Hematopoietic multipotent progenitor cell treated with erythropoietin and hydrocortisone succinate and interleukin-3 and kit ligand, for 17 days (in vitro differentiated cells): ENCODE results near the gene HIC1.

Source experiments
- DNase-seq: peaks from one replicate; pipeline ENCODE4 v3.0.0-alpha.2; 2015; ENCODE audit warnings: low spot score

Gene HIC1

DNA sequence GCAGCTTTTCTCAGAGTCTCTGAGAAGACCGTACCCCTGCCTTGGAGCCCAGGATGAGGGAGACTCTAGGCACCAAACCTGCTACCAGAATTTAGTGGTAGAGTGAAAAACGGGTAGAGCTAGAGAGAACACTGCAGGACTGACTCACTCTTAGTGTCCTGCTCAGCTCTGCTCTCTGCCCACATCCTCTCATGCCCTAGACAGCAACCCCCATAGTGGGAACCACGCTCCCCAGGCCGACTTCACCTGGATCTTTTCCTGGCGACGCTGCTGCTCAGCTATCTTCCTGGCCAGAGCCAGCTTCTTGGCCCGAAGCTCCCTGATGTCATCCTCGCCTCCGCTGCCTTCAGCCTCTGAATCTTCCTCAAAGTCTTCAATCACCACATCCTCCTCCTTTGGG, 26.7 kb downstream of the HIC1 start:
- no peak for DNase-seq

DNA sequence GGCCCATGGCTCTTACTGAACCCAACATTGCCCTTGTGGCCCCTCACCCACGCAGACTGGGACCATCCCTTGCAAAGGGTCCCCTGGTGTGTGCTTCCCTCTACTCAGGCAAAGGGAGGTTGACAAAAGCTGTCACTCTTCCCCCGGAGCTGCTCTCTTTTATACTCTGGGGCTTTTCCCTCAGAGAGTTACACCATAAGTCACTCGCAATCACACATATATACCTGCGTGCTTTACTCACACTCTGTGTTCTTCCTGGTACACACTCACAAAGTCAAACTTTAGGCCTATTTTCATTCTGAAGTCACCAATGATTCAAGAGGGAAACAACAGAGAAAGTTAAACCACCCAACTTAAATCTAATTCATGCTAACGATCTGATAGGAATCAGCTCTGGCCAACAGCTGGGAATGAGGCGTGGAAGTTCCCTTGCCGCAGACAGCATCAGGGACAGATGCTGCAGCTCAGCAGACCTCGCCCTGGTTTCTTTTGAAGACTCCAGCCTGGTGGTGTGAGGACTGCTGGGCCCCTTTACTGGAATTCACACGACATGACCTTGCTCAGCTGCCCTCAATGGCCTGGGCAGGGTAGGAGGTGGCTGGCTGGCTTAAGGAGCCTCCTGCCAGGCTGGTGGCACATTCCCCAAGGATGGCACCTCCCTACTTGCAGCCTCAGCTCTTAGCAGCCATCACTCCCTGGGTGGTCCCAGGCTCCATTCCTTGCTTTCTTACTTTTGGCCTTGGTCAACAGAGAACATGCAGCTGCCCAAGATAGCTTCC, 27.3 kb downstream of the HIC1 start:
- no peak for DNase-seq

DNA sequence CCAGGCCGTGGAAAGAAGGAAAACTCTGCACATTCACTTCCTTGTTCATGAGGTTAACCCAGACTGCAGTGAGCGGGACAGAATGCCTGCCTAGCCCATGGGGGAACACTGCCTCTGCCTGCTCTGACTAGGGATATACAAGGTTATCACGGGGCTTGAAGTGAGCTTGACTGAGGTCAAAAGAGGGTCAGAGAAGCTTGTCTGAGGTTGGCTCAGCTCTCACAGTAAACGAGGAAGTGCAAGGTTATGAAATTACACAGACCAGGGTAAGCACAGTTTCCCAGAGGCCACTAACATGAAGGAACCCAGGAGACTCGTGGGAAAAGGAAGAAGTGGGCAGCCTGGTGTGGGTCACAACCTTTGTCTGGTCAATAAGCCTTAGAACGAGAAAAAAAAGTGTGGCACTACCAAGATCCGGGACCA, 28.7 kb downstream of the HIC1 start:
- no peak for DNase-seq

DNA sequence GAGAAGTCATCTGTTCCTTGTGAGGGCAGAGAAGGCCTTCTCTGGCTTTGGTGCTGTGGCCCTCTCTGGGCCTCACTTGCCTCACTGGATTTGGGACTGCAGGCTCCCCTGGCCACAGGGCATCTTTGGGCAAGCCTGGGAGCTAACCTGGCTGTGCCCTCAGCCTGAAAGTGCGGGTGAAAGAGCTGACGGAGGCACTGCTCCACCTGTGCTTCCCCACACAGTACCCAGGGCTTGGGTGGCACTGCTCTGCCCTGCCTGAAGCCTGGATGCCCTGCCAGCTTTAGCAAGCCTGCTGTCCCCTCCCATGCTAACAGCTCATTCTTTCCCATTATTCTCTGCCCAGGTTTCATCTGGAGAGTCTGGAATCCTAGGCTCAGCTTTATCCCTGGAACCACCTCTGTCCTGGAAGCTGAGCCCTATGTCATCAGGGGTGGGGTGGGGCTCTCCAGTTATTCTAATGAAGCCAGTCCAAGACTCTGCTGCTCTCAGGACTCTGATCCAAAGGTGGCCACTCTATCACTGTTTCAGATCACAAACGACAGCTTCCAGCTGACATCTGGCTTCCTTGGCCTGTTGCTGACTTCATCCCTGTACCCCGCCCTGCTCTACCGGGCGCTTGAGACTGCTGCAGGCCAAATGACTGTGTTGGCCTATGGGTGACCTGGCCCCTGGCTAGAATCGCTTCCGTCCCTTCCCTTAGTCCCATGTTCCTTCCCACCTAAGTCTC, 29.3 kb downstream of the HIC1 start:
- no peak for DNase-seq

DNA sequence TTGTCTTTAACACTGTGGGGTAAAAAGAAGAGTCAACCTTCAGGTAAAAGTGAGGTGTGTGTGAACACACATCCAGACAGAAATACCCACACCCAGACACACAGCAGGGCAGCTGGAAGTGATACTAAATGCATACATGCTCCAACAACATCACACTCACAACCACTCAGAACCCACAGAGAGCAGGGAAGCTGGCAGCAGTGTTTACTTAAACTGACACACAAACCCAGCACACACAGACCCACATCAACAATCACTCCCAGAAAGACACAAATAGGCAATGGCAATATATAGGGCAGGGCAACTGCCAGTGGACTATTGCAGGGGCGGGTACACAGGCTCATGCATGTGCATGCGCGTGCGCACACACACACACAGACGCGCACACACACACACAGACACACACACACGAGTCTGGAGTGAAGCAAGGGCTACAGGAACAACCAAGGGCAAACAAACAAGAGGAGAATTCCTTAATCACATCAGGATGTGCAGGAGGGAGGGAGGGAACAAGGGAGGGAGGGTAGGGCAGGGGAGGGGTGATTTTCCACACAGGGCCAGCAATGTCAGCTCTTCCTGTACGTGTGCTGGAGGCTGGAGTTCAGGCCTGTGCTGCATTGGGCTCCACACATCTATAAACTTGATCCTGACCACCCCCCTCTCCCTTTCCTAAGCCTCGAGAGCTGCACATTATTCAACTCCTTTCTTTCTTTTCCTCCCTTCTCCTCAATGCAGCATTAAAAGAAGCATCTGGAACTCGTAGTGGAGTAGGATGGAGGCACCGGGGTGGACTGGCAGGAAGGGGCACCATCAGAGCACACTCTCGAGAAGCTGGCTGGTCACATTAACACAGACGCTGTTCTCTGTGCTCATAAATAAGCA, 30.1 kb downstream of the HIC1 start:
- no peak for DNase-seq

DNA sequence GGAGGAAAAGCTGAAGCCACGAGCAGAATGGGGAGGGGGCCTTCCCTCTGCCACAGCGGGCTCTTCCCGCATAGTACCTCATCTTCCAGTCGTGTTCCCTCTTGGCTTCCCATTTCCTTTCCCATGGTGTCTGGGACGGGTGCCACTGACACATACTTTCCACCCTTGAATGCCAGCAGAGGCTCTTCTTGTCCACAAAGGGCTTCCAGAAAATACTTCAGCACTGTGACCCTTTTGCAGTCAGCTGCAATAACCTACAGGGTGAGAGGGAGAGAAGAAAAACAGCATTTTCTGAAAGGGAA, 30.7 kb downstream of the HIC1 start:
- DNase-seq, result no peak

DNA sequence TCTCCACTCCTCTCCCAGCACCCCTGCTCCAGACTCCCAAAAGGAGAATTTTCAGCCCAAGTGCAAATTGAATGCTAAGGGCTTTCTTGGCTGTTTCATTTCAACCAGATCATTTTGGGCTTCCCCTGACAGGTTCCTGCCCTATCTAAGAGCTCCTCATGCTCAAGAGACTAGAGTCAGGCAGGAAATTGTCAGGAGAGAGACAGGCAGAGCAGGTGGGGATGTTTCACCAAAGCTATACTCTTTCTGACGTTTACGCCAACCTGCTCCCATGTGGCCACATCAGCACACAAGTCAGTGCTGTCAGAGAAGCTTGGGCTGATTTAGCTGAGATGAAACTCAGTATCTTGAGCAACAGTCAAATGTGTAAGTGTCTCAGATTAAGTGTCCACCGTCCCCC, 31.4 kb downstream of the HIC1 start:
- no peak for DNase-seq

DNA sequence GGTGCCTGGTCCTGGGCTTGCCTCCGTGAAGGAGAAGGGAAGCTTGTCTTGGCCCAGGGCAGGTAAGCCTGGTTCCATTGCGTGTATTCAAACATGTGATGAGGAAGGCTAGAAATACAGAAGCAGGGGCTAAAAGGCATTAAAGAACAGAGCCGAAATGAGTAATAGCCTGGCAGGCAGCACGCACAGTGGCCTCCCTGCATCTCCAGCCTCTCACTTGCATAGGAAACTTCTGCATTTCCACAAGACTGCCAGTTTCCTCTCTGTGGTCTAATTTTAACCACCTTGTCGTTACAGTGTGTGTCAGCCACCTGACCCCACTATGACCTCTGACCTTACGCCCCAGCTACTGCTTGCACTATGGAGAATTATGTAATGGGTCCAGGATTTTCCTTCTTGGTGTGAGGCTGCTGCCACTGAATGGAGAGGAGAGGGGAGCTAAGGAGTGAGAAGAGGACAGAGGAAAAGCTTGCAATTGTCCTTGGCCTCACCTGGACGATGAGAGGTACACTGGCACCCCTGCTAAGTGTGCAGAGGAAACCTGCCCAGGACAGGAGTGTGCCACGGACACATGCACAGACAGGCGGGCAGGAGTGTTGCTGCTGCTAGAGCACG, 32.8 kb downstream of the HIC1 start:
- DNase-seq, result no peak

DNA sequence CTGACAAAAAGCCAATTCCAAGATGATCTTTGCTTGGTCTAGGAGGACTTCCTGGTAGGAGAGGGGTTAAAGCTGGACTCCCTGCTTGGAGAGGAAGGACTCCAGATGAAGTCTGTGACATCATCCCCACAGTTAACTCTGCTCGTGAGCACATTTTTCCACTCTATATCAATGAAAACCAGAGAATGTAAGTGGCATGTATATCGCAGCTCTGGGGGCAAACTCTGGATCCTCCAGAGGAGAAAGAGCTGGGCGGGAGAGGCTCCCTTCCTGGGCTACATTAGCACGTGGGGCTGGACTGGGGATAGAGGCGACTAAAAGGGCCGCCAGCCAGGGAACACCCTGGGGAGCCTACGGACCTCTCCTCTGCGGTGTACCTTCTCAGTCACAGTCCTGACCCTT, 34.1 kb downstream of the HIC1 start:
- no peak for DNase-seq

DNA sequence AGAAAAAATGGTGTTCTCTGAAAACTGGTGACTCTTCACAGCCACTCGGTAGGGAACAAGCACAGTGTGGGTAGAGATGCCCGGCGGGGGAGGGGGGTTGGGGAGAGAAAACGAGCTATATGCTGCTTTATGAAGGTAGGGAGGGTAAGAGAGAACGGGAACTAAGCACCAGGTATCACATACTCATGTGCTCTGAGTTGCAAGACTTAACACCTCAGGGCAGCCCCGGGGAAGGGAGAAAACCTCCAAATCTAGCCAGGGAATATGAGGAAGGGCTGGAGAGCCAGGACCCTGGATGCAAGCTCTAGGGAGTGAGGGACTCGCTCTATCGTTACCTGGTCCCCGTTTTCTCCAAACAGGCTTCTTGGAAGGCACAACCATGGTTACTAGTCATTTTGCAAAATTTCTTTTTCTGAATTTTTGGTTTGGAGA, 35.3 kb downstream of the HIC1 start:
- DNase-seq, result no peak

DNA sequence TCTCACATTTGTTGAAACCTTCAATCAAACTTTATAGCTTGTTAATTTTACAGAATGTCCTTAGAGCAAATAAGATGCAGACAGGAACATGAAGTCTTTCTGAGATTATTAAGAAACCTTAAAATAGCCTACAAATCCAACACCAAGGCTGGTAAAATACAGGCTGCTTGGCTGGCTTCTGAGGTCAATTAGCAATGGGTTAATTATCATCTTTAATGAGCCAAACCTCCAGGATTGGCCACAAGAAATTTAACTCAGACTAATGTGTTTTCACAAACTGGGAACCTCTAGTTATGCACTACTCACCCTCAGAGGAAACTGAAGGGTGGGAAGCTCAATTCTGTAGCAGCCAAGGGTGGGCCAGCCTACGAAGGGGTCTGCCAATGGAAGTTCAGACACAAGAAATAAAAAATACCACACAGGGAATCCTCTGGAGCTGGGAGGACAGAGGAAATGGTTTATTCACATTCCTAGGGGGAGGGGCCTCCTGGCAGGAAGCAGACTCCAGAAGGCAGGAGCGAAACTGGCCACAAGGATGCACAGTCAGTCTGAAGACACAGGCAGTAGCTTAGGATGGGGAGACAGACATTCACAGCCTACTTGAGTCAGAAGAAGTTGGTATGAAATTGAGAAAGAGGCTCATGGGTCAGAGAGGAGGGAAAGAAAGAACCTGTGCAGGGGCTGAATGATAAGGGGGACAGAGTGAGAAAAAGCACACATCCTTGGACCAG, 36.1 kb downstream of the HIC1 start:
- no peak for DNase-seq

DNA sequence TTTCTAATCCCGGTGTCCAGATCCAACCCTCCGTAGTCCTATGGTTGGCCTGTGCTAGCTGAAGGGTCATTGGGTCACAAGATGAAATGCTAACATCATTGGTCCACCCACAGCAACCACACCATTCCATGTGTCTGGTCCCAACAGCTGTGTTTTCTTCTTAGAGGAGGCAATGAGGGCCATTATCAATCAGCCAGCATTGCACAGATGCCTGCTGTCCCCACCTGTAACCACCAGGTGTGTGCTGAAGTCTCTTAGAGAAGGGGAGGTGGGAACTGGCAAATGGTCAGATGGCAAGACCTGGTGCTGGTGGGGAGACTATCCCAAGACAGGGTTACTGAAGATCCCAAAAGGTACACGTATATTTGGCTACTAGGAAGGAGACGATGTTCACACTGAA, 37.4 kb downstream of the HIC1 start:
- DNase-seq, result no peak

DNA sequence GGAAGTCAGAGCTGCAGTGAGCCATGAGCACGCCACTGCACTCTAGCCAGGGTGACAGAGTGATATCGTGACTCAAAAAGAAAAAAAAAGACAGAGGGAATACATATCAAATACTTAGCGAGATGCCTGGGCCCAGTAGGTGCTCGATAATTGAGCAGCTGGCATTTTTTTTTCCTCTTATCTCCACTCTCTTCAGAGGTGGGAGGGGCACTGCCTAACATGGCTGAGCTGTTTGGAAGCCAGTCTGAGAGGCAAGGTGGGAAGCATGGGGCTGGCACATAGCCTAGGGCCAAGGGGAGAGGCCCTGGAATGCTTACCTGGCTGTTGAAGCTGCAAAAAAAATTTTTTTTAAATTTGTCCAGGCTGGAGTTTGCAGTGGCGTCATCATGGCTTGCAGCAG, 38.4 kb downstream of the HIC1 start:
- DNase-seq, result peak; percentile 56

DNA sequence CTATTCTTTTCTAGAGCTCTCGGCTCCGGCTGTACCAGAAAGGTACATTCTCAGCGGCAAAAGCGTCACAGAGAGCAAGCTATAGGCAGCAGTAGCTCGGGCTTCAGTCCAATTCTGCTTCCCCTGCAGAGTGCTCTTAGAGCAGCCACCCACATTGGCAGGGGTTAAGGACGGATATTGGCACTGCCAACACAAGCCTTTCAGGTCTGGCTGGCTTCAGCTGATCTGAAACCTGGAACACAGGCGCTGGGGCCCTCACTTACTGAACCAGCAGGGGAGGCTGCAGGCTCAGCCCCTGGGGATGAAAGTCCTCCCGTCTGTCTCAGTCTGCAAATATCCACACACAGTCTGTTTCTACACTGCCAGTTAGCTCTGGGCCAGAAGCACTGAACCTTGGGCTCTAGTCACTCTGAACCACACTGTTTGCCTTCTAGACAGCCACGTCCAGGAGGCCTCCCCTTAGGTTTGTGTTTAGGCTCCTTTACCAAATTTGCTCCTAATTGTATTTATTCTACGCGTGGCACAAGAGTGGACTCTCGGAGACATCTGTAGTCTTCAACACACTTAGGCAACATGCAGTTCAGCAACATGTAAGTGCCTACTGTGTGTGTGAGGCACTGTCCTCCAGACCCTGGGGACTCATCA, 40.1 kb downstream of the HIC1 start:
- no peak for DNase-seq

DNA sequence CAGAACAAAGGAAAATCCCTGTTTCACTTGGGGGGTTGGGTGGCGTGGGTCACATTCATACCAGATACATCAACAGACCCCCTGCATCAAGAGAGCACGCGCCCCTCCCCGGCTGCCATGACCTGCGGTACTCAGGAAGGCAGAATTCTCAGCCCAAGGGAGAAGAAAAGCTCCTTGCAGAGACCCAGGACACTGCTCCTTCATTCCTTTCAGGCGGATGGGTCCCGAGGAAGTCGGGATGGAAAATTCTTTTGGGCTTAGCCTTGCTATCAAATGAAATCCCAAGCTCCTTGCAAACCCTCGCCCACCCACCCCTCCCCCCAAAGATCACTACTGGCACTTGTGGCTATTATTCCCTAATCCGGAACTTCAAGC, 40.6 kb downstream of the HIC1 start:
- DNase-seq, result no peak

DNA sequence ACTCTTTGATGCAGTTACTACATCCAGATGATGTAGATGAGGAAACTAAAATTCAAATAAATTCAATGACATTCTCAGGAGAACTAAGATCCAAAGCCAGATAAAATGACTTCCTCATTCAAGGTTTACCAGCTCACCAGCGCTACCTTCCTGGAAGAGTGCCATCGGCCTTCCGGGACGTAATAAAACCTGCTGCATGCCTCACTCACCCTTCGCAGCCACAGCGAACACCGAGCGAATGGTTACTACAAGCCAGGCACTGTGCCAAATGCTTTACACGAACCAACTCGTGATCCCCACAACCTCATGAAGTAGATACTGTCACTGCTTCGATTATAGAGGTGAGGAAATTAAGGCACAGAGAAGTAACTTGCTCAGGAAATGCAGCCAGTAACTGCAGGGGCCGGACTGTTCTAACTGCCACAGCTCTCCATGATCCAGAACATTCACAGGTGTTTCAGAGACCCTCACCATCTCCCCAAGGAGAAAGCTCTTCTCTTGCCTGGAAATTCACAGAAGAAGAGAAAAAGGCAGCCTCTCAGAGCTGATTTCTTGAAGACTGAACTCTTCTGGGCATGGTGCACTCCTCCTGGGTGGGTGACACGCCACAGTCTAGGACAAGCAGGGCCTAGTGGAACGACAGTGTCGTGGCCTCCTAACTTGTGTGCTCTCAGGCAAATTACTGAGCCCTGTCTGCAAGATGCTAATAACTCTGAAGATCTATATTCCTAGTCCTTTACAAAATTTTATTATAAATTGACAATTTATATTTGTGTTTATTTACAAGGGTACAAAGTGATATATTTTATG, 46.8 kb downstream of the HIC1 start:
- no peak for DNase-seq

DNA sequence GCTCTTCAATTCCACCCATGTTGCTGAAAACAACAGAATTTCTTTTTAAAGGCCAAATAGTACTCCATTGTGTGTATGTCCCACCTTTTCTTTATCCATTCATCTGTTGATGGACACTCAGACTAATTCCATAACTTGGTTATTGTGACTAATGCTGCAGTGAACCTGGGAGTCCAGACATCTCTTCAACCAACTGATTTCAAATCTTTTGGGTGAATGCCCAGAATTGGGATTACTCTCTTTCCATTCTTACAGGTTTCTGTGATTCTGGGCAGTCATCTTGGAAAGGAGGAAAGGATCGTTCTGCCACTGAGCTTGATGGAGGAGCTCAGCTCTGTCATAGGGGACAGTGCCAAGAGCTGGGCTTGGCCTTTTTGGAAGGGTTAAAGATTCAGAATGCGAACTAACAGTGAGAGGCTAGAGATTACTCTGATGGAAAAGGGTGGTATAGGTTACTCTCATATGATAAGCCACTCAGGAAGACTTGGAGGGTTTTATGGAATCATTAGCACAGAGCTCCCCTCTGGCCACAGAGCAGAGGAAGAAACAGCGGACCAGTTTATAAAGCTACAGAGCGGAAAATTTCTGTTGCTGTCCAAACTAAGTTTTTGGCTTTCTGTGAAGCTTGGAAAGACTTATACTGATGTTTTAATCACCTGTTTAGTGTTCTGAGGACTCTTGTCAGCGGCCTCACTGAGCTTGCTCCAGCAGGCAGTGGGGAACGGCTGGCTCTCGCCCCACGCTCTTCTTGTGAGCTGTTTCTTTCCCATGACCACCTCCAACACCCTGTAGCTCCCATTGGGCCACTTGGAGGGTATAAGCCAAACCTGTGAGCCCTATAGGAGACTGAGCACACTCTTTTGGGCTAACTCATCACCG, 48.3 kb downstream of the HIC1 start:
- no peak for DNase-seq

DNA sequence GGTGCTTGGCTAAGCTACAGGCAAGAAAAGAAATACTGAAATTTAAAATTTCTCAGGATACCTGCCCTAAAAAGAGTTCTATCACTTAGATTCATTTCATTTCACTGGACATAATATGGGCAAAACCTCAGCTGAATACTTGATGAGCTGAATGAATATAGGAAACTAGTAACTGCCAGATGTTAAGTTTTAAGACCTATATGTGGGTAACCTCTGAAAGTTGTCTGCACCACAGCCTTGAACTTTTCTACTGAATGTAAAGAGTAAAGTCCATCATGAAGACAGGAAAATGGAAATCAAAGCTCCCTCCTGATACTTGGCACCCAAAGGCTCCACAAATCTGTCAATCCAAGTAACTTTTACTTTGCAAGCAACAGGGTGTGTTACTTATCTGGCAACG, 50.8 kb downstream of the HIC1 start:
- DNase-seq, result no peak

DNA sequence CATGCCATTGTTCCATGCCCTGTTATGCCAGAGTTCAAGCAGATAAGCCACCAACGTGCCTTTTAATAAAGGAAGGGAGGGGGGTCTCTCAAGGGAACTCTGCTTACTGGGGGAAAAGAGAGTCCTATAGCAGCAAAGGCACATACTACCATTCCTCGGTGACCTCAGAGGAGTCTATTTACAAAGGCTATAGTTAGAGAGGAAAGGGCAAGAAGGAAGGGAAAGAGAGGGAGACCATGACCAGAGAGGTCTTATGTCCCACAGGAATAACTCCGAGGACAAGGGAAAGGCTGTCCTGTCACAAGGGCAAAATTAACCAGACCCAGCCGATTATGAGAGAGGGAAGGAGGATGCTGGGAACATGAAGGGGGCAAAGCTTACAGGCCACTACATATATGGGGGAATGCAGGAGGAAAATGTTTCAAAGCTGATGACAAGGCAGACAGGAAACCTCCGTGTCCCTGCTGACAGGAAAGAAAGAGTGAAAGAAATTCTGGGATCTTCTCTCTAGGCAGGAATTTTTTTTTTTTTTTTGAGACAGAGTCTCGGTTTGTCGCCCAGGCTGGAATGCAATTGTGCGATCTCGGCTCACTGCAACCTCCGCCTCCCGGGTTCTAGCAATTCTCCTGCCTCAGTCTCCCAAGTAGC, 51.5 kb downstream of the HIC1 start:
- no peak for DNase-seq
